HepG2 (cell line): ENCODE results near the gene UAP1L1. TPM values are rescaled to one million over a fixed set of nuclear protein-coding genes. Genes with fewer than 3 reads are reported as not detected.

ENCODE experiments used
- ETV5 ChIP-seq: IDR thresholded peaks from 2 replicates; pipeline ENCODE4 v1.6.1; 2018; ENCODE audit warnings: missing biosample characterization, missing genetic modification reagents, inconsistent platforms, borderline replicate concordance
- HOXA3 ChIP-seq: sonication (generic); formaldehyde crosslinking; IDR thresholded peaks from 2 replicates; pipeline ENCODE4 v1.5.0; 2020; ENCODE audit warnings: missing genetic modification reagents
- JUN ChIP-seq: sonication (generic); formaldehyde crosslinking; IDR thresholded peaks from 2 replicates; pipeline ENCODE4 v1.4.0; 2020; ENCODE audit warnings: mild to moderate bottlenecking, missing genetic modification reagents
- KLF13 ChIP-seq: sonication (generic); formaldehyde crosslinking; IDR thresholded peaks from 2 replicates; pipeline ENCODE4 v1.4.0; 2020; ENCODE audit warnings: mild to moderate bottlenecking, missing genetic modification reagents
- PCBP1 ChIP-seq: fragments of 200-400 bp; formaldehyde crosslinking; IDR thresholded peaks from 2 replicates; pipeline ENCODE4 v1.6.1; 2017; ENCODE audit warnings: mild to moderate bottlenecking, low read depth, low read length, borderline replicate concordance
- PHF8 ChIP-seq: sonication (generic); formaldehyde crosslinking; IDR thresholded peaks from 2 replicates; pipeline ENCODE4 v1.5.0; 2020; ENCODE audit warnings: missing genetic modification reagents
- SIX1 ChIP-seq: sonication (generic); formaldehyde crosslinking; IDR thresholded peaks from 2 replicates; pipeline ENCODE4 v1.4.0; 2020; ENCODE audit warnings: missing genetic modification reagents, borderline replicate concordance
- TBX2 ChIP-seq: sonication (generic); formaldehyde crosslinking; IDR thresholded peaks from 2 replicates; pipeline ENCODE4 v1.5.0; 2020; ENCODE audit warnings: missing genetic modification reagents, mild to moderate bottlenecking, borderline replicate concordance
- TOE1 ChIP-seq: sonication (generic); formaldehyde crosslinking; IDR thresholded peaks from 2 replicates; pipeline ENCODE4 v1.4.0; 2020; ENCODE audit warnings: mild to moderate bottlenecking, missing genetic modification reagents
- ZMAT5 ChIP-seq: sonication (generic); formaldehyde crosslinking; IDR thresholded peaks from 2 replicates; pipeline ENCODE4 v1.5.0; 2020; ENCODE audit warnings: mild to moderate bottlenecking, low read depth, missing genetic modification reagents, borderline replicate concordance
- ZMYM2 ChIP-seq: sonication (generic); formaldehyde crosslinking; IDR thresholded peaks from 2 replicates; pipeline ENCODE4 v1.8.0; 2022; ENCODE audit warnings: mild to moderate bottlenecking, missing genetic modification reagents
- ZNF274 ChIP-seq: sonication (generic); formaldehyde crosslinking; IDR thresholded peaks from 2 replicates; pipeline ENCODE4 v1.5.1; 2020; ENCODE audit warnings: mild to moderate bottlenecking, missing genetic modification reagents
- ZNF292 ChIP-seq: sonication (generic); formaldehyde crosslinking; IDR thresholded peaks from 2 replicates; pipeline ENCODE4 v1.8.1; 2022; ENCODE audit warnings: mild to moderate bottlenecking, low read depth, missing genetic modification reagents, borderline replicate concordance
- ZNF430 ChIP-seq: sonication (generic); formaldehyde crosslinking; IDR thresholded peaks from 2 replicates; pipeline ENCODE4 v1.9.0; 2021; ENCODE audit warnings: mild to moderate bottlenecking, missing genetic modification reagents
- ZNF557 ChIP-seq: sonication (generic); formaldehyde crosslinking; IDR thresholded peaks from 2 replicates; pipeline ENCODE4 v1.4.0; 2020; ENCODE audit warnings: missing genetic modification reagents
- ZNF644 ChIP-seq: IDR thresholded peaks from 2 replicates; pipeline ENCODE4 v1.6.1; 2016; ENCODE audit warnings: low read depth
- ZNF737 ChIP-seq: sonication (generic); formaldehyde crosslinking; IDR thresholded peaks from 2 replicates; pipeline ENCODE4 v1.5.0; 2020; ENCODE audit warnings: missing genetic modification reagents, mild to moderate bottlenecking, borderline replicate concordance
- ZSCAN31 ChIP-seq: sonication (generic); formaldehyde crosslinking; IDR thresholded peaks from 2 replicates; pipeline ENCODE4 v1.5.0; 2020; ENCODE audit warnings: low read depth, mild to moderate bottlenecking, missing genetic modification reagents
- polyA plus RNA-seq, 8 experiments: library from polyadenylated mRNA; depleted of rRNA in 3 of 8; stranded (reverse) in 7 of 8; unstranded in 1 of 8; fragments of >200 nt; fragmentation: Illumina TruSeq in 4 of 8; extraction: Trizol in 4 of 8; gene quantifications; 2 replicates each; pipeline versions ENCODE4 v1.2.1 to v1.2.3, GENCODE V29; 2011 to 2016; ENCODE audit warnings: low read depth in 4 of 8, missing spikeins in 1 of 8, mixed read lengths in 1 of 8; ENCODE audit not compliant: insufficient read depth in 1 of 8
- total RNA-seq, 5 experiments: library from RNA; depleted of rRNA; stranded (reverse); fragments of >200 nt; fragmentation: Illumina TruSeq; extraction: Trizol; gene quantifications; 2 replicates each; pipeline ENCODE4 v1.2.3, GENCODE V29; 2016; ENCODE audit warnings: low read depth in 1 of 5
- TF ChIP-seq, protein P1 (sequence below): IDR thresholded peaks from 2 replicates; pipeline ENCODE4 v1.6.1; 2016; ENCODE audit warnings: low read depth
- TF ChIP-seq, protein P2 (sequence below): sonication (generic); formaldehyde crosslinking; IDR thresholded peaks from 2 replicates; pipeline ENCODE4 v1.8.1; 2023; ENCODE audit warnings: mild to moderate bottlenecking, missing genetic modification reagents, borderline replicate concordance
- TF ChIP-seq, protein P3 (sequence below): sonication (generic); formaldehyde crosslinking; IDR thresholded peaks from 2 replicates; pipeline ENCODE4 v1.8.1; 2023; ENCODE audit warnings: missing genetic modification reagents, inconsistent platforms, borderline replicate concordance
- TF ChIP-seq, protein P4 (sequence below): sonication (generic); formaldehyde crosslinking; IDR thresholded peaks from 2 replicates; pipeline ENCODE4 v1.4.0; 2020; ENCODE audit warnings: missing genetic modification reagents, borderline replicate concordance

The UAP1L1 gene
- total and polyA plus RNA-seq, 2 of the 13 experiments (the other 11 are each of a cell fraction or from before 2014, with no cell fraction given): 5.4 to 6.4 TPM

DNA sequence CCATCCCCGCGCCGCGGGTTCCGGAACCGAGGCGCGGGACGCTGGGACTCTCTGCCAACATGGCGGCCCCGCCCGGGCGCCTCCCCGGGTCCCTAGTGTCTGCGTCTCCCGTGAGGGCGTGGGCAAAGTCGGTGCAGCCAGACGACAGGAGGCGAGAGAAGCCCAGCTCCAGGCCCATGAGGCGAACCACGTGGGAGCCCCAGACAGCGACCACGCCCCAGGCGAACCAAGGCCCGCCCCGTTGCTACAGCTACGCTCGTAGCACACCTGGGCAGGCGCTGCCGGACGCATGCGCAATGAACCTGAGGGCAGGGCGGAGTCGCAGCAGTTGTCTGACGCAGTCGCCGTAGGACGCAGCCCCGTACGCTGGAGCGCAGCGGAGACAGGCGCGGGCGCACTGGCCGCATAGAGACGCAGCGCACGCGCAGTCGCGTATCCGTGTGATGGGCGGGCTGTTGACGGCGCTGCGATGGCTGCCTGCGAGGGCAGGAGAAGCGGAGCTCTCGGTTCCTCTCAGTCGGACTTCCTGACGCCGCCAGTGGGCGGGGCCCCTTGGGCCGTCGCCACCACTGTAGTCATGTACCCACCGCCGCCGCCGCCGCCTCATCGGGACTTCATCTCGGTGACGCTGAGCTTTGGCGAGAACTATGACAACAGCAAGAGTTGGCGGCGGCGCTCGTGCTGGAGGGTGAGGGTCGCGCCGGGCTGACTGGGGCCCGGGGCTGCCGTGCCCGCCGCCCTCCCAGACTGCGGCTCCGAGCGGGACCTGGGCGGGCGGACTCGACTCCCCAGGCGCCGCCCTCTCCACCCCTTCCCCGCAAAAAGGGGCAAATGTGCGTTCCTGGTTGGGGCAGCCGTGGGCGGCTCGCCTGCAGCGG, 9.5 kb downstream of the UAP1L1 start, which contains the start of gene MAN1B1 (continued):
- TF ChIP-seq KLF13: no peak
- no peak; the same call in 1 of the 2 replicates for TF ChIP-seq JUN
- peak; percentile 40 for TF ChIP-seq TBX2 (CRISPR knock-in tag)
- no peak for TF ChIP-seq ZMAT5 (CRISPR knock-in tag)
- no peak for TF ChIP-seq ZNF557 (CRISPR knock-in tag)
- TF ChIP-seq PCBP1: 0 out of 2 replicates have a peak, but pooled peaks have one; percentile 5
- TF ChIP-seq, protein P1, sequence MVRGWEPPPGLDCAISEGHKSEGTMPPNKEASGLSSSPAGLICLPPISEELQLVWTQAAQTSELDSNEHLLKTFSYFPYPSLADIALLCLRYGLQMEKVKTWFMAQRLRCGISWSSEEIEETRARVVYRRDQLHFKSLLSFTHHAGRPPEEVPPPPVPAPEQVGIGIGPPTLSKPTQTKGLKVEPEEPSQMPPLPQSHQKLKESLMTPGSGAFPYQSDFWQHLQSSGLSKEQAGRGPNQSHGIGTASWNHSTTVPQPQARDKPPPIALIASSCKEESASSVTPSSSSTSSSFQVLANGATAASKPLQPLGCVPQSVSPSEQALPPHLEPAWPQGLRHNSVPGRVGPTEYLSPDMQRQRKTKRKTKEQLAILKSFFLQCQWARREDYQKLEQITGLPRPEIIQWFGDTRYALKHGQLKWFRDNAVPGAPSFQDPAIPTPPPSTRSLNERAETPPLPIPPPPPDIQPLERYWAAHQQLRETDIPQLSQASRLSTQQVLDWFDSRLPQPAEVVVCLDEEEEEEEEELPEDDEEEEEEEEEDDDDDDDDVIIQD (CRISPR knock-in tag): no peak
- no peak for TF ChIP-seq SIX1 (CRISPR knock-in tag)
- TF ChIP-seq PHF8 (CRISPR knock-in tag): peak; percentile 74
- TF ChIP-seq HOXA3: peak; percentile 85
- TF ChIP-seq, protein P2, sequence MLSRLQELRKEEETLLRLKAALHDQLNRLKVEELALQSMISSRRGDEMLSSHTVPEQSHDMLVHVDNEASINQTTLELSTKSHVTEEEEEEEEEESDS: no peak
- TF ChIP-seq ZNF292 (CRISPR knock-in tag): no peak
- TF ChIP-seq, protein P3, sequence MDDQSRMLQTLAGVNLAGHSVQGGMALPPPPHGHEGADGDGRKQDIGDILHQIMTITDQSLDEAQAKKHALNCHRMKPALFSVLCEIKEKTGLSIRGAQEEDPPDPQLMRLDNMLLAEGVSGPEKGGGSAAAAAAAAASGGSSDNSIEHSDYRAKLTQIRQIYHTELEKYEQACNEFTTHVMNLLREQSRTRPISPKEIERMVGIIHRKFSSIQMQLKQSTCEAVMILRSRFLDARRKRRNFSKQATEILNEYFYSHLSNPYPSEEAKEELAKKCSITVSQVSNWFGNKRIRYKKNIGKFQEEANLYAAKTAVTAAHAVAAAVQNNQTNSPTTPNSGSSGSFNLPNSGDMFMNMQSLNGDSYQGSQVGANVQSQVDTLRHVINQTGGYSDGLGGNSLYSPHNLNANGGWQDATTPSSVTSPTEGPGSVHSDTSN (CRISPR knock-in tag): no peak
- peak; percentile 68; the same call in 1 of the 2 replicates for TF ChIP-seq ZNF430
- TF ChIP-seq ZNF737 (CRISPR knock-in tag): no peak
- TF ChIP-seq ZMYM2 (CRISPR knock-in tag): no peak
- TF ChIP-seq ZNF274: peak; percentile 18; the same call in 1 of the 2 replicates
- no peak for TF ChIP-seq TOE1 (CRISPR knock-in tag)
- TF ChIP-seq, protein P4, sequence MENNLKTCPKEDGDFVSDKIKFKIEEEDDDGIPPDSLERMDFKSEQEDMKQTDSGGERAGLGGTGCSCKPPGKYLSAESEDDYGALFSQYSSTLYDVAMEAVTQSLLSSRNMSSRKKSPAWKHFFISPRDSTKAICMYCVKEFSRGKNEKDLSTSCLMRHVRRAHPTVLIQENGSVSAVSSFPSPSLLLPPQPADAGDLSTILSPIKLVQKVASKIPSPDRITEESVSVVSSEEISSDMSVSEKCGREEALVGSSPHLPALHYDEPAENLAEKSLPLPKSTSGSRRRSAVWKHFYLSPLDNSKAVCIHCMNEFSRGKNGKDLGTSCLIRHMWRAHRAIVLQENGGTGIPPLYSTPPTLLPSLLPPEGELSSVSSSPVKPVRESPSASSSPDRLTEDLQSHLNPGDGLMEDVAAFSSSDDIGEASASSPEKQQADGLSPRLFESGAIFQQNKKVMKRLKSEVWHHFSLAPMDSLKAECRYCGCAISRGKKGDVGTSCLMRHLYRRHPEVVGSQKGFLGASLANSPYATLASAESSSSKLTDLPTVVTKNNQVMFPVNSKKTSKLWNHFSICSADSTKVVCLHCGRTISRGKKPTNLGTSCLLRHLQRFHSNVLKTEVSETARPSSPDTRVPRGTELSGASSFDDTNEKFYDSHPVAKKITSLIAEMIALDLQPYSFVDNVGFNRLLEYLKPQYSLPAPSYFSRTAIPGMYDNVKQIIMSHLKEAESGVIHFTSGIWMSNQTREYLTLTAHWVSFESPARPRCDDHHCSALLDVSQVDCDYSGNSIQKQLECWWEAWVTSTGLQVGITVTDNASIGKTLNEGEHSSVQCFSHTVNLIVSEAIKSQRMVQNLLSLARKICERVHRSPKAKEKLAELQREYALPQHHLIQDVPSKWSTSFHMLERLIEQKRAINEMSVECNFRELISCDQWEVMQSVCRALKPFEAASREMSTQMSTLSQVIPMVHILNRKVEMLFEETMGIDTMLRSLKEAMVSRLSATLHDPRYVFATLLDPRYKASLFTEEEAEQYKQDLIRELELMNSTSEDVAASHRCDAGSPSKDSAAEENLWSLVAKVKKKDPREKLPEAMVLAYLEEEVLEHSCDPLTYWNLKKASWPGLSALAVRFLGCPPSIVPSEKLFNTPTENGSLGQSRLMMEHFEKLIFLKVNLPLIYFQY (CRISPR knock-in tag): peak; percentile 55; the same call in 1 of the 2 replicates
- peak; percentile 36; the same call in 1 of the 2 replicates for TF ChIP-seq ETV5 (CRISPR knock-in tag)
- TF ChIP-seq ZSCAN31 (CRISPR knock-in tag): peak; percentile 91
- TF ChIP-seq ZNF644 (CRISPR knock-in tag): no peak
